Vagina (tissue), 2 donors: ENCODE measurements around the gene BPIFB1.

Experiments used
- CTCF ChIP-seq, 3 experiments: fragments of 450-650 bp in 2 of 3; fragments of 200-600 bp in 1 of 3; sonication (generic) in 1 of 3; IDR thresholded peaks; one replicate each; pipeline ENCODE4 v1.5.1; 2017 to 2019; ENCODE audit warnings: antibody characterized with exemption in 3 of 3, mild to moderate bottlenecking in 2 of 3, moderate library complexity in 2 of 3
- POLR2A ChIP-seq, 2 donors: fragments of 450-650 bp; IDR thresholded peaks; one replicate each; pipeline ENCODE4 v1.6.1; 2017; ENCODE audit warnings: antibody characterized with exemption in 2 of 2, mild to moderate bottlenecking in 2 of 2, moderate library complexity in 2 of 2

- TF ChIP-seq CTCF (IDR thresholded peaks at IDR 0.05) = no peak
- no peak for TF ChIP-seq POLR2A (IDR thresholded peaks at IDR 0.05)
Measured at GRCh38 chr20:33332905-33333456, 50.0 kb downstream of the BPIFB1 start.
